Measurements from ENCODE around the gene DPM2. TPM values are rescaled to one million over a fixed set of nuclear protein-coding genes. Genes with fewer than 3 reads are reported as not detected.

The DPM2 gene
- total RNA-seq, 1 donor from 2014 or later, result 36.8 TPM

DNA sequence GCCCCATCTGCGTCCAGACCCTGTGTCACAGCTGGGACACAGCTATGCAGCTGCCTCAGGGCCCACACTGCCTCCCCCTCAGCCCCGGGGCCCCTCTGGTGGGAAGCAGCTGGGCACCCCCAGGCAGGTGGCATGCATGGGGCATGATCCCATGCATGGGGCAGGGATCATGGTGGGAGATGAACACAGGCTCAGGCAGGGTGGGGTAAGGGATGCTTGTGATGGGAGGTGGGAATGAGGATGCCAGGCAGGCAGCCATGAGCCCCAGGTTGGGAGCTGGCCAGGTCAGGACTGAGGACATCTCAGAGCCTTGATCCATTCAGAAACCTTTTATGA lies 23.5 kb upstream of the DPM2 start:
- TF ChIP-seq CTCF (IDR thresholded peaks at IDR 0.05; ENCODE audit: unreplicated experiment), result no peak
- no peaks in the 10 kb centered on the region for H3K27me3 Mint-ChIP-seq (ENCODE audit: low read depth)
- peaks cover 44% of the 10 kb centered on the region for H3K4me1 Mint-ChIP-seq
- H3K9me3 Mint-ChIP-seq, result peaks cover 7% of the 10 kb centered on the region
- no peak overlapping the region for H3K4me3 Mint-ChIP-seq
- H3K27ac Mint-ChIP-seq, result peak overlapping the region; percentile 34
- peaks cover 11% of the 10 kb centered on the region for H3K36me3 Mint-ChIP-seq
- no peak for DNase-seq (ENCODE audit: low spot score in 2 of 2, unreplicated experiment in 2 of 2)

DNA sequence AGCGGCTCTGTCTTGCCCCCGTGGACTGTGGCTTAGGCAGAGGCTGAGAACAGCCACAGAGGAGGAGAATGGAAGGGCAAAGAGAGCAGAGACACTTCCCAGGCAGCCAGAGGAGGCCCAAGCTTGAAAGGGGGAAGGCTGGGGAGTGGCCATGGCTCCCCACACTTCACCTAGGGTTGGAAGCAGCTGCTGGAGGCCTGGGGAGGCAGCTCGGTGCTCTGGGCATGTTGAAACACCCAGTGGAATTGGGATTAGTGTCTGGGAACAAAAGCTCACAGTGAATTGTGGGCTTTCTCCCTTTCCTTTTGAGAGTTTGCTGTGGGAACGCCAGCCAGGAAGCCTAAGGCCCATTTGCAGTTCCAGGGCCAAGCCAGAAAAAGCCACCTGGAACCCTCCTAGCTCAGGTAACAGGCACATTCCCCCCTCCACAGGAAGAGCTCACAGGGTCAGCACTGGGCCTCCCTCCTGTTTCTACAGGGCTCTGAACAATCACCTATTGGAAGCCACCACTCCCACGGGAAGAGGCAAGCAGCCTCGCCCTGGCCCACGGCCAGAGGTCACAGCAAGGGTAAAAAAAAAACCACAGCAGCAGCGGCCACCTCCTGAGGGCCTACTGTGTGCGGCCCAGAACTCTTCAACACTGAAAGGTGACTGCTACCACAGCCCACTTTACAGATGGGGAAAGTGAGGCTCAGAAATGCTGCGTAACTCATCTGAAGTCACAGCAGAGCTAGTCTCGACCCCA lies 22.9 kb upstream of the DPM2 start:
- H3K27me3 Mint-ChIP-seq (ENCODE audit: low read depth), result no peaks in the 10 kb centered on the region
- peaks cover 39% of the 10 kb centered on the region for H3K4me1 Mint-ChIP-seq
- H3K27ac Mint-ChIP-seq, result peak overlapping the region; percentile 78
- TF ChIP-seq CTCF (IDR thresholded peaks at IDR 0.05; ENCODE audit: unreplicated experiment), result no peak
- no peak for DNase-seq (ENCODE audit: low spot score in 2 of 2, unreplicated experiment in 2 of 2)
- peaks cover 12% of the 10 kb centered on the region for H3K36me3 Mint-ChIP-seq
- peaks cover 7% of the 10 kb centered on the region for H3K9me3 Mint-ChIP-seq
- no peak overlapping the region for H3K4me3 Mint-ChIP-seq

DNA sequence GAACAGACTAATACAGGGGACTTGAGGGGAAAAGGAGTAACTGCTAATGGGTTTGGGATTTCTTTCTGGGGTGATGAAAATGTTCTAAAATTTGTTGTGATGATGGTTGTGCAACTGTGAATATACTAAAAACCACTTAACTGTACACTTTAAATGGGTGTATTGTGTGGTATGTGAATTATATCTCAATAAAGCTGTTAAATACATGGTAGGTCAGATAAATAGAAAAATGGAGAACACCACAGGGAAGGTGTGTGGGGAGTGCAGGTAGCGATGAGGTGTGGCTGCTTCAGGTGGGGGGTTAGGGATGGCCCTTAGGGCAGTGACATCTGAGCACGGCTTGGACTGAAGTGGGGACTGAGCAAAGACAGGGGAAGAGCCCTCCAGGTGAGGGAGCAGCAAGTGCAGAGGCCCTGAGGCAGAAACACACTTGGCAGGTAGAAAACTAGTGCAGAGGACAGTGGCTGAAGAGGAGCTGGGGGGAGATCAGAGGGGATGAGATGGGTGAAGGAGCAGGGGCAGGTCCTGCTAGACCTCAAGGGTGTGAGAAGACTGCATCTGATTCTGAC lies 22.3 kb upstream of the DPM2 start:
- no peak for DNase-seq (ENCODE audit: low spot score in 2 of 2, unreplicated experiment in 2 of 2)
- peaks cover 12% of the 10 kb centered on the region for H3K36me3 Mint-ChIP-seq
- no peak overlapping the region for H3K4me3 Mint-ChIP-seq
- TF ChIP-seq CTCF (IDR thresholded peaks at IDR 0.05; ENCODE audit: unreplicated experiment), result no peak
- H3K4me1 Mint-ChIP-seq, result peaks cover 37% of the 10 kb centered on the region
- peak overlapping the region; percentile 78 for H3K27ac Mint-ChIP-seq
- no peaks in the 10 kb centered on the region for H3K27me3 Mint-ChIP-seq (ENCODE audit: low read depth)
- peaks cover 7% of the 10 kb centered on the region for H3K9me3 Mint-ChIP-seq

- H3K36me3 Mint-ChIP-seq, result peaks cover 12% of the 10 kb centered on the region
- peaks cover 35% of the 10 kb centered on the region for H3K4me1 Mint-ChIP-seq
- TF ChIP-seq CTCF (IDR thresholded peaks at IDR 0.05; ENCODE audit: unreplicated experiment), result no peak
- H3K27ac Mint-ChIP-seq, result no peak overlapping the region
- H3K4me3 Mint-ChIP-seq, result no peak overlapping the region
- peaks cover 7% of the 10 kb centered on the region for H3K9me3 Mint-ChIP-seq
- DNase-seq (ENCODE audit: low spot score in 2 of 2, unreplicated experiment in 2 of 2), result no peak
- no peaks in the 10 kb centered on the region for H3K27me3 Mint-ChIP-seq (ENCODE audit: low read depth)
These were observed 21.7 kb upstream of the DPM2 start for GRCh38 chr9:127959398-127959797.

DNA sequence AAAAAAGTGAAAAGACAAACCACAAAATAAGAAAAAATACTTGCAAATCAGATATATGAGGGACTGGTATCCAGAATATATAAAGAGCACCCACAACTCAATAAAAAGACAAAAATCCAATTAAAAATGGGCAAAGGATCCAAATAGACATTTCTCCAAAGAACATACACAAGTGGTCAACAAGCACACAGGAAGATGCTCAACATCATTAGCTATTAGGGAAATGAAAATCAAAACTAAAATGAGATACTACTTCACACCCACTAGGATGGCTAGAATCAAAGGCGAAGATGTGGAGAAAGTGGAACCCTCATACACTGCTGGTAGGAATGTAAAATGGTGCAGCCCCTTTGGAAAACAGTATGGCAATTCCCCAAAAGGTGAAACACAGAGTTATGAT lies 21.1 kb upstream of the DPM2 start:
- H3K27ac Mint-ChIP-seq, result no peak overlapping the region
- H3K27me3 Mint-ChIP-seq (ENCODE audit: low read depth), result no peaks in the 10 kb centered on the region
- no peak for DNase-seq (ENCODE audit: low spot score in 2 of 2, unreplicated experiment in 2 of 2)
- peaks cover 12% of the 10 kb centered on the region for H3K36me3 Mint-ChIP-seq
- peaks cover 7% of the 10 kb centered on the region for H3K9me3 Mint-ChIP-seq
- H3K4me1 Mint-ChIP-seq, result peaks cover 33% of the 10 kb centered on the region
- no peak for TF ChIP-seq CTCF (IDR thresholded peaks at IDR 0.05; ENCODE audit: unreplicated experiment)
- H3K4me3 Mint-ChIP-seq, result no peak overlapping the region
